Glutamatergic neuron (in vitro differentiated cells): ENCODE measurements around the gene BRSK2. TPM values are rescaled to one million over a fixed set of nuclear protein-coding genes. Genes with fewer than 3 reads are reported as not detected.
A peak's percentile ranks its signal among the peaks of the same experiment; 100 is the strongest.
"Not testable (repeated sequence)": the region's sequence is repeated elsewhere in the genome, so short reads cannot be mapped to it uniquely, and the experiment has no call there.

Experiments used
- DNase-seq: peaks from one replicate; pipeline ENCODE4 v3.0.0; 2022
- H3K27ac Mint-ChIP-seq: one replicate; pipeline ENCODE4 v1.8.0; 2020; ENCODE audit warnings: mild to moderate bottlenecking, mixed read lengths, inconsistent platforms; ENCODE audit not compliant: unreplicated experiment
- H3K27me3 Mint-ChIP-seq: one replicate; pipeline ENCODE4 v1.8.0; 2020; ENCODE audit warnings: mild to moderate bottlenecking, moderate library complexity, mixed read lengths, inconsistent platforms; ENCODE audit not compliant: unreplicated experiment
- H3K36me3 Mint-ChIP-seq: one replicate; pipeline ENCODE4 v1.8.0; 2020; ENCODE audit warnings: mild to moderate bottlenecking, mixed read lengths, inconsistent platforms; ENCODE audit not compliant: unreplicated experiment
- H3K4me1 Mint-ChIP-seq: one replicate; pipeline ENCODE4 v1.8.0; 2020; ENCODE audit warnings: mild to moderate bottlenecking, low read depth, mixed read lengths, inconsistent platforms; ENCODE audit not compliant: unreplicated experiment
- H3K4me3 Mint-ChIP-seq: one replicate; pipeline ENCODE4 v1.8.0; 2020; ENCODE audit warnings: mild to moderate bottlenecking, mixed read lengths, inconsistent platforms; ENCODE audit not compliant: unreplicated experiment
- H3K9me3 Mint-ChIP-seq: one replicate; pipeline ENCODE4 v1.8.0; 2020; ENCODE audit warnings: mild to moderate bottlenecking, moderate library complexity, mixed read lengths, inconsistent platforms; ENCODE audit not compliant: unreplicated experiment
- total RNA-seq: library from RNA; stranded (reverse); fragmentation: NEBNext Ultra II Directional; extraction: Animal tissue kit (Norgen Biotek cat#: 25700); gene quantifications from one replicate; pipeline ENCODE4 v1.2.1, GENCODE V29; 2021; ENCODE audit not compliant: unreplicated experiment
- TF ChIP-seq, protein P1 (sequence below): fragments of 200-600 bp; sonication (generic); IDR thresholded peaks from one replicate; pipeline ENCODE4 v1.5.0; 2021; ENCODE audit not compliant: partially characterized antibody, unreplicated experiment

The BRSK2 gene
- total RNA-seq, 1 donor from 2014 or later = 207 TPM

- peaks cover 4% of the 10 kb centered on the region for H3K27me3 Mint-ChIP-seq
- H3K4me3 Mint-ChIP-seq = no peak overlapping the region
- TF ChIP-seq, protein P1, sequence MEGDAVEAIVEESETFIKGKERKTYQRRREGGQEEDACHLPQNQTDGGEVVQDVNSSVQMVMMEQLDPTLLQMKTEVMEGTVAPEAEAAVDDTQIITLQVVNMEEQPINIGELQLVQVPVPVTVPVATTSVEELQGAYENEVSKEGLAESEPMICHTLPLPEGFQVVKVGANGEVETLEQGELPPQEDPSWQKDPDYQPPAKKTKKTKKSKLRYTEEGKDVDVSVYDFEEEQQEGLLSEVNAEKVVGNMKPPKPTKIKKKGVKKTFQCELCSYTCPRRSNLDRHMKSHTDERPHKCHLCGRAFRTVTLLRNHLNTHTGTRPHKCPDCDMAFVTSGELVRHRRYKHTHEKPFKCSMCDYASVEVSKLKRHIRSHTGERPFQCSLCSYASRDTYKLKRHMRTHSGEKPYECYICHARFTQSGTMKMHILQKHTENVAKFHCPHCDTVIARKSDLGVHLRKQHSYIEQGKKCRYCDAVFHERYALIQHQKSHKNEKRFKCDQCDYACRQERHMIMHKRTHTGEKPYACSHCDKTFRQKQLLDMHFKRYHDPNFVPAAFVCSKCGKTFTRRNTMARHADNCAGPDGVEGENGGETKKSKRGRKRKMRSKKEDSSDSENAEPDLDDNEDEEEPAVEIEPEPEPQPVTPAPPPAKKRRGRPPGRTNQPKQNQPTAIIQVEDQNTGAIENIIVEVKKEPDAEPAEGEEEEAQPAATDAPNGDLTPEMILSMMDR = no peak
- peaks cover 3% of the 10 kb centered on the region for H3K36me3 Mint-ChIP-seq
- no peak for DNase-seq
- peaks cover 2% of the 10 kb centered on the region for H3K9me3 Mint-ChIP-seq
- no peaks in the 10 kb centered on the region for H3K4me1 Mint-ChIP-seq
- H3K27ac Mint-ChIP-seq = no peak overlapping the region
Measured at GRCh38 chr11:1343391-1344055, 46.2 kb upstream of the BRSK2 start.

DNA sequence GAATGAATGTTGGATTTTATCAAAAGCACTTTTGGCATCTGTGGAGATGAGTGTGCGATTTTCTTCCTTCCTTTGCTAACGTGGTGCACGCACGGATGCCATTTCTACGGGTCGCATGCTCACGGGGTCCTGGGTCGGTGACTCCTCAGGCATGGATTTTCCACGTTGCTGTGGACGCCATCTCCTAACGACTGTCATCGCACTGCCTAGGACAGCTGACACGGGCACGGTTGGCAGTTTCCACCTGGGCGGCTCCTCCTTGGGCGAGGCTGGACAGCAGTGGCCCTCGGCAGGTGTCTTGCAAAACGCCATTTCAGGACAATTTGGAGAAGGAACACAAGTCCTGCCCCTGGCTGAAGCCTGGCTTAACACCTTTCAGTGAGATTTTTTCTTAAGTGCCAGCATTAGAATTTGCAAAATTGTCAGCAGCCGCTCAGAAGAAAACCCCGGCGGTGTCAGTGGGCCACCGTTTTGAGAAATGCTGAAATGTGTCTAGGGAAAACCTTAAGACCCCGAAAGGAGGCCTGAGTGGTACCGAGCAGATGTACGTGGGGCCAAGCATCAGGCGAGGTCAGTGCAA is 45.6 kb upstream of the BRSK2 start:
- Mint-ChIP-seq H3K36me3 (peaks cover 3% of the 10 kb centered on the region), H3K27ac (no peak overlapping the region), H3K4me1 (no peaks in the 10 kb centered on the region), H3K27me3 (peaks cover 4% of the 10 kb centered on the region), H3K4me3 (no peak overlapping the region), H3K9me3 (peaks cover 2% of the 10 kb centered on the region)
- TF ChIP-seq, protein P1 = no peak
- no peak for DNase-seq

GRCh38 chr11:1345737-1346513 is 43.8 kb upstream of the BRSK2 start:
- H3K4me3 Mint-ChIP-seq = peak overlapping the region; percentile 20
- TF ChIP-seq, protein P1 = no peak
- H3K27me3 Mint-ChIP-seq = peaks cover 4% of the 10 kb centered on the region
- H3K36me3 Mint-ChIP-seq = peaks cover 3% of the 10 kb centered on the region
- peaks cover 2% of the 10 kb centered on the region for H3K4me1 Mint-ChIP-seq
- H3K27ac Mint-ChIP-seq = no peak overlapping the region
- peaks cover 4% of the 10 kb centered on the region for H3K9me3 Mint-ChIP-seq
- DNase-seq = no peak

DNA sequence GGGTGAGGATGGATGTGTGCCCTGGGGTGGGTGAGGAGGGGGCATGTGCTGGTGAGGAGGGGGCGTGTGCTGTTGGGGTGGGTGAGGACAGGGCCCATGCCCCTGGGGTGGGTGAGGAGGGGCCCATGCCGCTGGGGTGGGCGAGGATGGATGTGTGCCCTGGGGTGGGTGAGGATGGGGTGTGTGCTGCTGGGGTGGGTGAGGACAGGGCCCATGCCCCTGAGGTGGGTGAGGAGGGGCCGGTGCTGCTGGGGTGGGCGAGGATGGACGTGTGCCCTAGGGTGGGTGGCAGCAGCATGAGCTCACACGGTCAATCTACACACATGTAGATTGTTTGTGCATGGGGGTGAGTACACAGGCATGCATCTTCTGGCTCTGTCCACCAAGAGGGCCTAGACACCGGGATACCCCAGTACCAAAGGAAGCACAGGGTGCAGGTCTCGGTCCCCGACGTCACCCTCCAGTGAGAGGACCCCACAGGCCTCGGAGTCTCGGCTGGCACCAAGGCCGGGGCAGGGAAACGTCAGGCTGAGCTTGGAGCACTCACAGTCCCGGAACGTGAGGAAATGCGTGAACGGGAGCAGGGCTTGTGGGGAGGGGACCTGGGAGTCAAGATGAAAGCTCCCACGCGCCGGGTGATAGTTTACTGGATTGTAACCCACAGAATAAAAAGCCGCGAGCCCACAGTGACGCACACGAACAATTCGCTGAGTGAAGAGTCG is 42.9 kb upstream of the BRSK2 start:
- TF ChIP-seq, protein P1 = no peak
- Mint-ChIP-seq H3K36me3 (peaks cover 3% of the 10 kb centered on the region), H3K4me1 (peaks cover 4% of the 10 kb centered on the region), H3K27me3 (peaks cover 6% of the 10 kb centered on the region), H3K27ac (no peak overlapping the region), H3K9me3 (peaks cover 7% of the 10 kb centered on the region), H3K4me3 (no peak overlapping the region)
- no peak for DNase-seq

GRCh38 chr11:1347411-1347999 is 42.2 kb upstream of the BRSK2 start:
- not testable (repeated sequence) for H3K4me1 Mint-ChIP-seq, DNase-seq, H3K9me3 Mint-ChIP-seq, H3K27ac Mint-ChIP-seq, H3K36me3 Mint-ChIP-seq, H3K4me3 Mint-ChIP-seq, H3K27me3 Mint-ChIP-seq
